GM20431 (cell line): ENCODE measurements around the gene IFI16.

ENCODE experiments used
- in situ Hi-C: fragments of 300-500 bp; cut with MseI, MboI; formaldehyde crosslinking; loops from one replicate; pipeline ENCODE4 v1.15.0; 2020; ENCODE audit warnings: low sequenced_read_pairs; ENCODE audit not compliant: unreplicated experiment

The IFI16 gene

DNA sequence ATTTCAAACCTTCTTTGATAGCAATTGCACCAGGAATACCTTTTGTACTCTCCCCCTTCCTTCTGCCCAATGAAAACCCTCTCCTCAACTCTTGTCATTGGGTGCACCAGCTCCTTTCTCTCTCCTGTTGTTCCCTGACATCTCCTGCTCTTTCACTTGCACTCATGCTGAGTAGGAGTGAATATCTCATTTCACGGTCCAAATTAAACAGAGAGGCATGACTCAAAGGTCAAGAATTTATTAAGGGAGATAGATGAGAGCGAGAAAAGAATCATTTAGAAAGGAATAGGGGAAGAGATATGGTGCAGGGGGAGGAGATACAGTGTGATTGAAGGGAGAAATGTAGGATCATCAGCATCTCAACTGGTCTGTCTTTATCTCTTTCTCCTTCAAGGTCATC, 44.7 kb downstream of the IFI16 start:
- in situ Hi-C loops: no loop called here

DNA sequence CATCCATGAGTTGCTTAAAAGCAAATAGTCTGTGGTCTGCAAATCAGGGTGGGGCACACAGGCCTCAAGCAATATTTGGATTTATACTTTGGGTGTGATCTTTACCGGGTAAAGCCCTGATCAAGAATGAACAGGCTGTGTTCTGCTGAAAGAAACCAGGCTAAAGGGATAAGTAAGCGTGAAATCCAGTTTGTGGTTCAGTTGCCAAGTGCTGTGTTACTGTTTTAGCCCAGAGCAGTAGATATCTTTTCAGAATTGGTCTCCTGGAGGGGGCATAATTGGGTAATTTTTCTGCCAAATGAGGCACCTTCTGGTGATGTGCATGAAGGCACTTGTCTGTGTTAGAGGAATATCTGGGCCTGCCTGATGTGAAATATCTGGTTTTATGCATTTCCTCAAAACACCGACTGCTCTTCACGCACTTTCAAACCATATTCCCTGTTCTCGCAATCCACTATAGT, 45.5 kb downstream of the IFI16 start:
- in situ Hi-C loops: no loop called here

GRCh38 chr1:159056069-159056698, 46.5 kb downstream of the IFI16 start:
- in situ Hi-C loops: no loop called here

DNA sequence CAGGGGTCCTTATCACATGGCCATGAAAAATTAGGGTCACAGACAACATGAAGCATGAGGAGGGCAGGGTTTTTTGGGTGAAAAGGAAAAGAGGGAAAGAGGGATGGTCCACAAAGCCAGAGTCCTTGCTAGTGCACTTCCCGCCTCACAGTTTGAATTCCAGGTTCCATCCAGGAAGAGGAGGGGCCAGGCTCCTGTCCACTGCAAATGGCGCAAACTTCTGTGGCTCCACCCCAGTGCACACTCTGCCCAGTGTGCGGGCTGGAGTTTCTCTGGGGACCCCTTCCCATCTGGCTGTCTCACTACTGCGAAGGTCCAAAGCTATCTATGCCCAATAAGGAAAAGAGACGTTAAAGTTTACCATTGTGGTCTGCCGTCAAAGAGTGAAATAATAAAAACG, 49.0 kb downstream of the IFI16 start:
- in situ Hi-C loops: no loop called here

DNA sequence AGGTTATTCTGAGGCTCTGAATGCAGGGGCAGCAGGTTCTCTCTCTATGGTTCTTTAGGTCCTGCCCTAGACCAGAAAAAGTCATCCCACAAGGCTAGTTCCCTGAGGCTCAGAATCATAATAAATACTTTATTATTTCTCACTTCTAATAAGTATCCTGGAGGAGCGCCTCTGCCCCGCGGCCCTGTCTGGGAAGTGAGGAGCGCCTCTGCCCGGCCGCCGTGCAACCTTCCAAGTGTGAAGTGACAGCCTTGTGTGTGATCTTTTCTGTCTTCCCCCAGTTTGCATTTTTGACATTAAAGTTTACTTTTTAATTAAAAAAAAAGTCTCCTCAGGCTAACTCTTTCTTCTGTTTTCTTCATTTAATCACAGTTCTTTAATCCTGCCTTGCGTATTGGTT, 55.4 kb downstream of the IFI16 start:
- in situ Hi-C loops: no loop called here

DNA sequence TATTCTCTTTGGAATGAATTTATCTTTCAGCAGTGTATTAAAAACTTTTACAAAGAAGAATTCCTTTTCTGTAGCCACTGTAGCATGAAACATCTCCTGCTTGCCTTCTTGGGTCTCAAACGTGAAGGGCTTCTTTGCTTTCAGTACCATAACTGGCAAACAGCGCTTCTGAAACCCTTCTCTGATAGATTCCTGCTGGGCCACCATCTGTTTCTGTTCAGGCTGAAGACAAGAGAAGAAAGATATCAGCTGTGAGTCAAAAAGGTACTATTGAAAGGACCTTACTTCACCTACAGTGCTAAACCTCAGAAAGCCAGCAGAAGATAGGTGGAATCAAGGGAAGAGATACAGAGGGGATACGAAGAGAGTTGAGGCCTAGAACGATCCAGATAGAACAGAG, 56.4 kb downstream of the IFI16 start:
- in situ Hi-C loops: no loop called here

- in situ Hi-C loops: no loop called here
Measured at GRCh38 chr1:159067699-159068621, 58.3 kb downstream of the IFI16 start.

DNA sequence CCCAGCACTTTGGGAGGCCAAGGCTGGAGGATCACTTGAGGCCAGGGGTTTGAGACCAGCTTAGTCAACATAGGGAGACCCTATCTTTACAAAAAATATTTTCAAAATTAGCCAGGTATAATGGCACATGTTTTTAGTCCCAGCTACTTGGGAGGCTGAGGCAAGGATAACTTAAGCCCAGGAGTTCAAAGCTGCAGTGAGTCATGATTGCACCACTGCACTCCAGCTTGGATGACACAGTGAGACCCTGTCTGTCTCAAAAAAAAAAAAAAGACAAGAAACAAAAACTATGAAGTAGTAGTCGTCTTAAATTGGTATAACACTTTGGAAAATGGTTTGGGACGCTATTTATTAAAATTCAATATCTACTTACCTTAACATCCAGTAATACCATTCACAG, 59.2 kb downstream of the IFI16 start:
- in situ Hi-C loops: no loop called here

DNA sequence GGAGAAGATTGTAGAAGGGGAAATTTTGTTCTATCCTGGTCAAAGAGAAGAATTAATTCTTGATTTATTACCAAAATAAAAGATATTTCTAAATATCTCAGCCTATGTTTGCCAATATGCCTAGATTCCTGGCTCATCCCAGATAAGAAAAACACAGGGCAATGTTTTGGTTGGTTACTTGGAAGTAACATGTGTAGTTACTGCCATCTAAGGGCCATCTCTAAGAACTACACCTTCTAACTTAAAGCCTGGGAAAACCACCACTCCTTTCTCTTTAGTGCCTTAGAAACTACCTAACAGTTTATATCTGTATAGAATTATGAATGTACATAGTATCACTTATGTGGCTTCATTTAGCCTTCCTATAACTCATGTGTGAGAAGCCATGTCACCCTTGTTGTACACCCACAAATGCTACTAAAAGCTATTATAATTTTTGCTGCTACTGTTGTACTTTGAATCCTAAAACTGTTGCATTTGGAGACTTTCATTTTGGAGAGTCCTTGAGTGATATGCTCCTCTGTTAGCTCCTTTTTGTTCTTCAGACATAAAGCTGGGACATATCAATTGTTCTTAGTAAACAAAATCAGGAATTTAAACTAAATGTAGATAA, 62.4 kb downstream of the IFI16 start:
- in situ Hi-C loops: no loop called here

- in situ Hi-C loops: no loop called here
Measured at GRCh38 chr1:159076438-159077119, 66.9 kb downstream of the IFI16 start, which contains the start of gene AIM2. TSS of gene AIM2 (minus strand) at chr1:159076766. CDS start at chr1:159073499, 3,267 bp downstream.

DNA sequence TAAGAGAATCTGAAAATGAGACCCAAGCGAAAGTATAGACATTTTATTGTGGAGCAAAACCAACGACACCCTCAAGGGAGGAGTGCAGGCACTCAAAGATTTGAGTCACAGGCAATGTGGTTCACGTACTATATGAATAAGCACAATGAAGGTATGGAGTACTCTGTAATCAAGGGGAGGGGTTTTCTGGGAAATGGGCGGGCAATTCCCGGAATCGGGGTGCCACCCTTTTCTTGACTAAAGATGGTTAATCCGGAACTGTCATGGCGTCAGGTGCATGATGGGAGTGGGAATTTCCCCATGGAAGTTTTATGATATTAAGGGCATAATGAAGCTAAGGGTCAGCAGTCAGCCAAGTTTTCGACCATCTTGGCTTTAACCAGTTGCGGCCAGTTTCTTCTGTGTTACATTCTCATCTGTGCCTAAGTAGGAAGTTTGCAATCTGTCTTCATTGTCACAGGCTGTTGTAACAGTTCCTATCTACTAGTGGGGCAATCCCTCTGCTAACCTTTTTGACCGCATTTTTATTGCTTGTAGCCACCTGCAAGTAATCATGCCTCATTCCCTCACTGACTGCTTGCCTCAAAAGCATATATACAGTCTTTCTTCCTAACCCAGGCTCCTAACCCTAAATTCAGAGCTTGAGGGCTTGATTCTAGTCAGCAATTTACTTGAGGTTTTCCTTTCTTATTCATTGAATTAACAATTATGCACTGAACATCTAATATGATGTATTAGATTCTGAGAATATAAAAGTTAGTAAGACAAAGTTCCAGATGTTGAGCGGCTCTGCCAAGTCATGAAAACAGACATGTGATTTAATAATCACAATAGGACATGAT, 67.6 kb downstream of the IFI16 start:
- in situ Hi-C loops: no loop called here

- in situ Hi-C loops: no loop called here
Measured at GRCh38 chr1:159079525-159079924, 69.8 kb downstream of the IFI16 start.

- in situ Hi-C loops: no loop called here
Measured at GRCh38 chr1:159081626-159082025, 71.9 kb downstream of the IFI16 start.

- in situ Hi-C loops: no loop called here
Measured at GRCh38 chr1:159083013-159083412, 73.3 kb downstream of the IFI16 start.

DNA sequence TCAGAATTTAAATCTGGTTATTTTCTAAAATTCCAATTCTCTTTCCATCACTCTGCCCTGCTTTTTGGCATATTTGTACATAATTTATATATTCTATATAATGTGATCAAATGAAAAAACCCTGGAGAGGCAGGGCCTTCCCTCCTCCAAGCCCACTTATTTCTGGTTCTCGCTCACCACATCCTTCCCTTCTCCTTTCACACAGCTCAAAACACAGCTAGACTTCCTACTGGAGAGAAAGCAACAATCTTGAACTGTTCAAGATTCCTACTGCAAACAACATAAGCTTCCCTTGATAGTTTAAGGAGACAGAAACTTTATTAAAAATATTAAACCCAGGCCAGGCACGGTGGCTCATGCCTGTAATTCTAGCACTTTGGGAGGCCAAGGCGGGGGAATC, 74.4 kb downstream of the IFI16 start:
- in situ Hi-C loops: no loop called here

GRCh38 chr1:159084867-159085266, 75.2 kb downstream of the IFI16 start:
- in situ Hi-C loops: no loop called here

DNA sequence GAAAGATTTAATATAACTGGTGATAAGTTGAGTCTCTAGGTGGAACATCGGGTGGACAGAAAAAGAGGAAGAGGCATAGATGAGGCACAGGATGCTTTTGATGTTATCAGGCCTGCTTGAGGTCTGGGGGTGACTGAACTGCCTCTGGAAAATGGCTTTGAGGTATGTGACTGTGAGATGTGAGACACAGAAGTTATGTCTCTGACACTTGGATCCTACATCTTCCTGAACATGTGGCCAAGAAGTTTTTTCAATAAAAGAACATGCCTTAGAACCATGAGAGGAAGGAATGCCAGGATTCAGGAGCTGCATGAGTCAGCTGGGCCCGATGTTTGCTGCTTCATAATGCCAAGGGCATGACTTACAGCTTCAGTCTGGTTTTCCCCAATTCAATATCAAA, 78.3 kb downstream of the IFI16 start:
- in situ Hi-C loops: no loop called here

DNA sequence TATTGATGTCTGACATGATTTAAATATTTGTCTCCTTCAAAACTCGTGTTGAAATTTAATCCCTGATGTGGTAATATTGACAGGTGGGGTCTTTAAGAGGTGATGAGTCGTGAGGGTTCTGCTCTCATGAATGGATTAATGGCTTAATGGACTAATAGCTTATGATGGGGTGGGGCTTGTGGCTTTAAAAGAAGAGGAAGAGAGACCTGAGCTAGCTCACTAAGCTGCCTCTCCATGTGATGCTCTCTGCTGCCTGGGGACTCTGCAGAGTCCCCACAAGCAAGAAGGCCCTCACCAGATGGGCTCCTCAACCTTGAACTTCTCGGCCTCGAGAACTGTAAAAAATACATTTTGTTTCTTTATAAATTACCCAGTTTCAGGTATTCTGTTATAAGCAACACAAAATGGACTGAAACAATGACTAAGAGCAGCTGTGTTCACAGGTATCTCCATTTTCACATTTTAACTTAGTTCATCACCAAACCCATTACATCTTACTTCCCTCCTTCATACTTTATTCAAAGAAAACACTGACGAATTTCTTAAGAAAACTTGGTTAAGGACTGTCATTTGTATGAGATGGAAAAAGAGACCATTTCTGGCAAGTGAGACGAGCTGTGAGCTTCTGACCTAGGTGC, 79.0 kb downstream of the IFI16 start:
- in situ Hi-C loops: no loop called here

- in situ Hi-C loops: no loop called here
Measured at GRCh38 chr1:159089184-159089791, 79.6 kb downstream of the IFI16 start.
